HCT116 (cell line): ENCODE data around the gene ACSM3. TPM values are rescaled to one million over a fixed set of nuclear protein-coding genes. Genes with fewer than 3 reads are reported as not detected.

ENCODE experiments used
- ATAC-seq: fragments of 200-7000 bp; cut with Tn5 transposase; 2 replicates; pipeline ENCODE4 v1.9.1; 2020; ENCODE audit warnings: mild to moderate bottlenecking, moderate library complexity
- BruUV-seq: library from RNA; stranded (reverse); fragments of 400-500 nt; replicated peaks from 2 replicates; lab custom pipeline; 2021; lab: Mats Ljungman, UMichigan
- CTCF ChIA-PET: fragments of 300-600 bp; sonication (Branson Sonifier 250); formaldehyde crosslinking; loops from one replicate; lab custom pipeline; 2021; ENCODE audit warnings: antibody characterized with exemption; lab: Charles Lee
- POLR2A ChIA-PET: fragments of 300-600, 350-600 bp; sonication (Branson Sonifier 250); formaldehyde crosslinking; loops from one replicate; lab custom pipeline; 2021; ENCODE audit warnings: antibody characterized with exemption; lab: Charles Lee
- RAD21 ChIA-PET, 2 experiments: fragments of 300-600 bp; sonication (Branson Sonifier 250); formaldehyde crosslinking; loops; one replicate each; lab custom pipeline; 2023; ENCODE audit warnings: low total read pairs in 2 of 2; ENCODE audit not compliant: uncharacterized antibody in 2 of 2, unreplicated experiment in 2 of 2, low non-redundant PET in 1 of 2; lab: Charles Lee
- DNase-seq: peaks from one replicate; pipeline ENCODE4 v3.0.0-alpha.2; 2010; ENCODE audit warnings: low read depth, low spot score
- H2AFZ ChIP-seq: fragments of 200-600 bp; shearing (Covaris generic), sonication (generic); 2 replicates; pipeline ENCODE4 v1.6.1; 2017; ENCODE audit warnings: low read depth, mixed run types, mixed read lengths, antibody characterized with exemption, low read length; ENCODE audit not compliant: poor library complexity, severe bottlenecking
- H3K27ac ChIP-seq: 2 replicates; pipeline ENCODE4 v1.5.1; 2012; ENCODE audit warnings: low read depth, low read length
- H3K27me3 ChIP-seq: fragments of 200-600 bp; sonication (generic); 2 replicates; pipeline ENCODE4 v1.6.1; 2016; ENCODE audit warnings: mixed run types, low read length, mixed read lengths; ENCODE audit not compliant: insufficient read depth
- H3K36me3 ChIP-seq, 2 experiments: fragments of 200-500 bp in 1 of 2; fragments of 200-600 bp in 1 of 2; sonication (Bioruptor generic) in 1 of 2; sonication (generic) in 1 of 2; 2 replicates each; pipeline versions ENCODE4 v1.5.1 to v1.6.1; 2014 to 2016; ENCODE audit warnings: low read length in 2 of 2, inconsistent platforms in 1 of 2, mixed read lengths in 1 of 2, mixed run types in 1 of 2; ENCODE audit not compliant: insufficient read depth in 2 of 2, control insufficient read depth in 1 of 2
- H3K4me1 ChIP-seq, 2 experiments: fragments of 200-600 bp in 1 of 2; sonication (generic) in 1 of 2; 2 replicates each; pipeline versions ENCODE4 v1.5.1 to v1.6.1; 2012 to 2017; ENCODE audit warnings: low read length in 2 of 2, inconsistent platforms in 1 of 2, mild to moderate bottlenecking in 1 of 2, mixed read lengths in 1 of 2, mixed run types in 1 of 2, moderate library complexity in 1 of 2; ENCODE audit not compliant: insufficient read depth in 2 of 2, control insufficient read depth in 1 of 2
- H3K4me2 ChIP-seq: fragments of 200-600 bp; sonication (generic); 2 replicates; pipeline ENCODE4 v1.6.1; 2017; ENCODE audit warnings: mixed run types, low read length, mixed read lengths
- H3K4me3 ChIP-seq, 2 experiments: fragments of 200-600 bp in 1 of 2; sonication (generic) in 1 of 2; replicated peaks in 1 of 2; 2 replicates each; pipeline ENCODE4 v1.5.1; 2011 to 2016; ENCODE audit warnings: low read length in 2 of 2, control low read depth in 1 of 2, low read depth in 1 of 2, mild to moderate bottlenecking in 1 of 2, mixed read lengths in 1 of 2, mixed run types in 1 of 2
- H3K79me2 ChIP-seq: fragments of 200-600 bp; sonication (generic); 2 replicates; pipeline ENCODE4 v1.6.1; 2017; ENCODE audit warnings: mild to moderate bottlenecking, mixed run types, low read length, moderate library complexity, mixed read lengths; ENCODE audit not compliant: insufficient read depth
- H3K9ac ChIP-seq: fragments of 200-600 bp; sonication (generic); 2 replicates; pipeline ENCODE4 v1.6.1; 2016; ENCODE audit warnings: low read length, mixed read lengths
- H3K9me2 ChIP-seq: fragments of 200-600 bp; sonication (generic), shearing (Covaris generic); 2 replicates; pipeline ENCODE4 v1.6.1; 2017; ENCODE audit warnings: mixed run types, mild to moderate bottlenecking, moderate library complexity; ENCODE audit not compliant: insufficient read depth
- H3K9me3 ChIP-seq, 2 experiments: fragments of 200-500 bp in 1 of 2; fragments of 200-600 bp in 1 of 2; sonication (Bioruptor generic) in 1 of 2; sonication (generic) in 1 of 2; 2 replicates each; pipeline ENCODE4 v1.6.1; 2014 to 2017; ENCODE audit warnings: low read length in 2 of 2, mixed read lengths in 2 of 2, inconsistent platforms in 1 of 2, low read depth in 1 of 2, mild to moderate bottlenecking in 1 of 2, mixed run types in 1 of 2, moderate library complexity in 1 of 2; ENCODE audit not compliant: control insufficient read depth in 1 of 2, insufficient read depth in 1 of 2
- H4K20me1 ChIP-seq: fragments of 200-600 bp; sonication (generic), shearing (Covaris generic); 2 replicates; pipeline ENCODE4 v1.6.1; 2017; ENCODE audit warnings: mixed run types, mild to moderate bottlenecking, moderate library complexity; ENCODE audit not compliant: insufficient read depth
- CEBPB ChIP-seq: IDR thresholded peaks from 2 replicates; pipeline ENCODE4 v1.6.1; 2012; ENCODE audit warnings: low read depth
- EGR1 ChIP-seq: IDR thresholded peaks from 2 replicates; pipeline ENCODE4 v1.6.1; 2012; ENCODE audit warnings: low read depth
- ELF1 ChIP-seq: IDR thresholded peaks from 2 replicates; pipeline ENCODE4 v1.6.1; 2012; ENCODE audit warnings: low read depth, borderline replicate concordance
- EZH2 ChIP-seq: fragments of 200-600 bp; sonication (generic); IDR thresholded peaks from 2 replicates; pipeline ENCODE4 v1.6.1; 2017; ENCODE audit warnings: antibody characterized with exemption, mixed run types
- EZH2phosphoT487 ChIP-seq: fragments of 200-600 bp; IDR thresholded peaks from 2 replicates; pipeline ENCODE4 v1.6.1; 2018; ENCODE audit warnings: antibody characterized with exemption, borderline replicate concordance
- FOSL1 ChIP-seq: IDR thresholded peaks from 2 replicates; pipeline ENCODE4 v1.6.1; 2012; ENCODE audit warnings: low read depth
- MAX ChIP-seq: IDR thresholded peaks from 2 replicates; pipeline ENCODE4 v1.6.1; 2012
- POLR2A ChIP-seq: IDR thresholded peaks from 2 replicates; pipeline ENCODE4 v1.7.0; 2011; ENCODE audit warnings: borderline replicate concordance; ENCODE audit not compliant: insufficient read depth, insufficient read length; ENCODE audit errors: extremely low read depth
- POLR2AphosphoS5 ChIP-seq: IDR thresholded peaks from 2 replicates; pipeline ENCODE4 v1.6.1; 2011; ENCODE audit warnings: mild to moderate bottlenecking, low read depth, low read length, moderate library complexity
- RAD21 ChIP-seq: IDR thresholded peaks from 2 replicates; pipeline ENCODE4 v1.6.1; 2012; ENCODE audit warnings: low read depth, mild to moderate bottlenecking
- SP1 ChIP-seq: IDR thresholded peaks from 2 replicates; pipeline ENCODE4 v1.6.1; 2012; ENCODE audit warnings: low read depth
- SRF ChIP-seq: IDR thresholded peaks from 2 replicates; pipeline ENCODE4 v1.6.1; 2012; ENCODE audit warnings: low read depth
- ZFX ChIP-seq: fragments of 450-650 bp; IDR thresholded peaks from 2 replicates; pipeline ENCODE4 v1.6.1; 2017
- intact Hi-C: fragments of 100-400 bp; cut with micrococcal nuclease; formaldehyde crosslinking; loops from 2 replicates; pipeline ENCODE4 v1.10.0; 2022
- total RNA-seq: library from RNA; stranded (reverse); gene quantifications from one replicate; pipeline ENCODE4 v1.2.1, GENCODE V29; 2021; ENCODE audit not compliant: unreplicated experiment
- TF ChIP-seq, protein P1 (sequence below): IDR thresholded peaks from 2 replicates; pipeline ENCODE4 v1.6.1; 2011; ENCODE audit warnings: mild to moderate bottlenecking, low read length, moderate library complexity; ENCODE audit not compliant: insufficient replicate concordance; ENCODE audit errors: extremely low read depth

Gene ACSM3
- total RNA-seq, 1 experiment from 2014 or later: 15.0 TPM

DNA sequence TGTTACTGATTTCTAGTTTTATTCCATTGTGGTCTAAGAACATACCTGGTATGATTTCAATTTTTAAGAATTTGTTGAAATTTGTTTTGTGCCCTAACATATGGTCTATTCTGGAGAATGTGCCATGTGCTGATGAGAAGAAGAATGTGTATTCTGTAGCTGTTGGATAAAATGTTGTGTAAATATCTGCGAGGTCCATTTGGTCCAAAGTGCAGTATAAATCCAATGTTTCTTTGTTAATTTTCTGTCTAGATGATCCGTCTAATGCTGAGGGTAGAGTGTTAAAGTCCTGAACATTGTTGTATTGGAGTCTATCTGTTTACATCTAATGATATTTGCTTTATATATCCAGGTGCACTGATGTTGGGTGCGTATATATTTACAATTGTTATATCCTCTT, 9.9 kb downstream of the ACSM3 start:
- no peaks in the 10 kb centered on the region for H3K79me2 ChIP-seq
- no peak overlapping the region for H3K9ac ChIP-seq
- no TSS peak for BruUV-seq
- no peaks in the 10 kb centered on the region for H3K27me3 ChIP-seq
- H3K36me3 ChIP-seq: no peaks in the 10 kb centered on the region
- H3K4me3 ChIP-seq: no peak overlapping the region
- POLR2A ChIA-PET: interaction anchor here (0.7 kb wide), 1 partner anchor 33 kb away, joined by 3 read pairs; no protein-coding TSS in a partner anchor
- ATAC-seq: no peak
- H3K9me2 ChIP-seq: no peaks in the 10 kb centered on the region
- CTCF ChIA-PET: interaction anchor here (0.6 to 3.0 kb wide), 4 partner anchors 9 to 328 kb away, joined by 3 to 14 read pairs (median 4); partner anchors contain the start of gene ACSM3
- peaks cover 0 to 5% of the 10 kb centered on the region in 2 experiments; a peak in 1 of 4 replicates for H3K4me1 ChIP-seq
- H3K4me2 ChIP-seq: no peak overlapping the region
- H2AFZ ChIP-seq: no peak overlapping the region
- RAD21 ChIA-PET: no interaction called here
- no peaks in the 10 kb centered on the region for H4K20me1 ChIP-seq
- intact Hi-C loops: no loop called here
- 0 out of 4 replicates have a peak, but pooled peaks cover 0 to 3% of the 10 kb centered on the region in 2 experiments for H3K9me3 ChIP-seq
- no peak for DNase-seq
- H3K27ac ChIP-seq: no peak overlapping the region
- TF ChIP-seq SRF (no peak), SP1 (no peak), ELF1 (no peak), MAX (no peak), FOSL1 (no peak), EZH2 (no peak), ZFX (no peak), RAD21 (no peak), EGR1 (no peak), CEBPB (no peak), POLR2A (no peak), EZH2phosphoT487 (no peak), POLR2AphosphoS5 (no peak)
- TF ChIP-seq, protein P1, sequence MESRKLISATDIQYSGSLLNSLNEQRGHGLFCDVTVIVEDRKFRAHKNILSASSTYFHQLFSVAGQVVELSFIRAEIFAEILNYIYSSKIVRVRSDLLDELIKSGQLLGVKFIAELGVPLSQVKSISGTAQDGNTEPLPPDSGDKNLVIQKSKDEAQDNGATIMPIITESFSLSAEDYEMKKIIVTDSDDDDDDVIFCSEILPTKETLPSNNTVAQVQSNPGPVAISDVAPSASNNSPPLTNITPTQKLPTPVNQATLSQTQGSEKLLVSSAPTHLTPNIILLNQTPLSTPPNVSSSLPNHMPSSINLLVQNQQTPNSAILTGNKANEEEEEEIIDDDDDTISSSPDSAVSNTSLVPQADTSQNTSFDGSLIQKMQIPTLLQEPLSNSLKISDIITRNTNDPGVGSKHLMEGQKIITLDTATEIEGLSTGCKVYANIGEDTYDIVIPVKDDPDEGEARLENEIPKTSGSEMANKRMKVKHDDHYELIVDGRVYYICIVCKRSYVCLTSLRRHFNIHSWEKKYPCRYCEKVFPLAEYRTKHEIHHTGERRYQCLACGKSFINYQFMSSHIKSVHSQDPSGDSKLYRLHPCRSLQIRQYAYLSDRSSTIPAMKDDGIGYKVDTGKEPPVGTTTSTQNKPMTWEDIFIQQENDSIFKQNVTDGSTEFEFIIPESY: no peak
